Measurements from ENCODE around the gene TP53AIP1. TPM values are rescaled to one million over a fixed set of nuclear protein-coding genes. Genes with fewer than 3 reads are reported as not detected.

The TP53AIP1 gene
- total RNA-seq, 2 donors from 2014 or later = not detected

DNA sequence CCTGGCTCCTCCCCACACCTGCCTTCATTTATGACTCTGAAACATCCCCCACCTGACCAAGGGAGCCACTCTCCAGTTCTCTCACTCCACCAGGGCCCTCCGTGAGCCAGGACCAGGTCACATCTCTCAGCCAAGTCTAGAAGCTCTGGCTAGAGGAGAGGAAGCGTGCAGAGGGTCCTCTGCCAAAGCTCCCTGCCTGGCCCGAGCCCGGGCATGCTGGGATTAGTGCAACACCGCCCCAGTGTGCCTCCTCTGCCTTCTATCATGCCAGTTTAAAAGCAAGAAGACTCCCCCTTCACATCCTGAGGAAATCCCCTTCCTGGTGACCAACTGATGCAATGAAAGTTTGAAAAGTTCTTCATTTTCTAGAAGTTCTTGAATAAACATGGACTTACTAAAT lies 23.5 kb downstream of the TP53AIP1 start:
- Mint-ChIP-seq H3K27ac (no peak overlapping the region), H3K9me3 (no peaks in the 10 kb centered on the region), H3K36me3 (ENCODE audit: low read depth) (no peaks in the 10 kb centered on the region), H3K4me1 (no peaks in the 10 kb centered on the region), H3K27me3 (ENCODE audit: insufficient read depth) (peaks cover 7% of the 10 kb centered on the region), H3K4me3 (no peak overlapping the region)
- Histone ChIP-seq H3K27me3 (ENCODE audit: control insufficient read depth, insufficient read depth, low read length, poor library complexity, severe bottlenecking) (no peaks in the 10 kb centered on the region), H3K27ac (ENCODE audit: low read depth, low read length) (no peak overlapping the region), H3K9me3 (ENCODE audit: control insufficient read depth, low read length) (no peaks in the 10 kb centered on the region), H3K9ac (ENCODE audit: extremely low read depth, low read length, poor library complexity, severe bottlenecking) (no peak overlapping the region), H3K4me3 (ENCODE audit: low read length) (no peak overlapping the region), H3K36me3 (ENCODE audit: control insufficient read depth, insufficient read depth, low read length) (no peaks in the 10 kb centered on the region), H3K4me1 (ENCODE audit: control insufficient read depth, insufficient read depth, low read length) (no peaks in the 10 kb centered on the region)
- DNase-seq = no peak
- TF ChIP-seq, protein P1, sequence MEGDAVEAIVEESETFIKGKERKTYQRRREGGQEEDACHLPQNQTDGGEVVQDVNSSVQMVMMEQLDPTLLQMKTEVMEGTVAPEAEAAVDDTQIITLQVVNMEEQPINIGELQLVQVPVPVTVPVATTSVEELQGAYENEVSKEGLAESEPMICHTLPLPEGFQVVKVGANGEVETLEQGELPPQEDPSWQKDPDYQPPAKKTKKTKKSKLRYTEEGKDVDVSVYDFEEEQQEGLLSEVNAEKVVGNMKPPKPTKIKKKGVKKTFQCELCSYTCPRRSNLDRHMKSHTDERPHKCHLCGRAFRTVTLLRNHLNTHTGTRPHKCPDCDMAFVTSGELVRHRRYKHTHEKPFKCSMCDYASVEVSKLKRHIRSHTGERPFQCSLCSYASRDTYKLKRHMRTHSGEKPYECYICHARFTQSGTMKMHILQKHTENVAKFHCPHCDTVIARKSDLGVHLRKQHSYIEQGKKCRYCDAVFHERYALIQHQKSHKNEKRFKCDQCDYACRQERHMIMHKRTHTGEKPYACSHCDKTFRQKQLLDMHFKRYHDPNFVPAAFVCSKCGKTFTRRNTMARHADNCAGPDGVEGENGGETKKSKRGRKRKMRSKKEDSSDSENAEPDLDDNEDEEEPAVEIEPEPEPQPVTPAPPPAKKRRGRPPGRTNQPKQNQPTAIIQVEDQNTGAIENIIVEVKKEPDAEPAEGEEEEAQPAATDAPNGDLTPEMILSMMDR (conservative IDR thresholded peaks at IDR 0.05) = no peak
- 91% methylated on average over 5 of the region's 5 CpGs; no CpG with 5 or more reads in 1 of the 2 experiments for WGBS, 2 experiments (ENCODE audit: insufficient coverage in 1 of 2, insufficient read length in 1 of 2)

DNA sequence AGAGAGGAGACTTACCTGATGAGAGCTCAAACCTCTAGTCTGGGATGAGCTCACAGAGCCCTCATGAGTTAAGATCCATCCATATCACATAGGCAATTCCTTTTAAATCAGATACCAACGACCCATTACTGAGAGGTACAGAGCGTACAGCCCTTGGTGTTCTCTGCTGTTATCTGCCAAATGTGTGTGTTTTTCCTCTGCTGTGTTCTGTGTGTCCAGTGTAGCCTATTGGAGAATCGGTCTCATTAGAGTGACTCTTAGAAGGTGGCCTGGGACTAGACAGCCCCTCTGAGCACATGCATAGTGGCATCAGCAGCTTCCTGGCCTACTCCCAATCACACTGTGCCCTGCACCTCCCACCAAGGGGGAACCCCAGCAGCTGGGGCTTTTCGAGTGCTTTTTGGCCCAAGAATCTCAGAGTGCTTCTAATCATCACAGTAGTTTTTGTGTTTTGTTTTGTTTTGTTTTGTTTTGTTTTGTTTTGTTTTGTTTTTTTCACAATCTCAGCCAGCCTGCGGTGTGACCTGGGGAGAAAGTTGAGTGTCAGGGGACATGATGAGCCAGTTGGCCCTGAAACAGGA lies 25.4 kb downstream of the TP53AIP1 start:
- Mint-ChIP-seq H3K36me3 (ENCODE audit: low read depth) (no peaks in the 10 kb centered on the region), H3K4me1 (no peaks in the 10 kb centered on the region), H3K27ac (no peak overlapping the region), H3K9me3 (no peaks in the 10 kb centered on the region), H3K4me3 (no peak overlapping the region), H3K27me3 (ENCODE audit: insufficient read depth) (peaks cover 10% of the 10 kb centered on the region)
- TF ChIP-seq, protein P1 (conservative IDR thresholded peaks at IDR 0.05) = no peak
- no peak for DNase-seq
- H3K27ac ChIP-seq (ENCODE audit: low read depth, low read length) = no peak overlapping the region
- H3K4me1 ChIP-seq (ENCODE audit: control insufficient read depth, insufficient read depth, low read length) = no peaks in the 10 kb centered on the region
- WGBS, 2 experiments (ENCODE audit: insufficient coverage in 1 of 2, insufficient read length in 1 of 2) = 53 to 70% methylated on average over 4 to 5 of the region's 5 CpGs
- no peak overlapping the region for H3K9ac ChIP-seq (ENCODE audit: extremely low read depth, low read length, poor library complexity, severe bottlenecking)
- H3K36me3 ChIP-seq (ENCODE audit: control insufficient read depth, insufficient read depth, low read length) = no peaks in the 10 kb centered on the region
- H3K4me3 ChIP-seq (ENCODE audit: low read length) = no peak overlapping the region
- H3K27me3 ChIP-seq (ENCODE audit: control insufficient read depth, insufficient read depth, low read length, poor library complexity, severe bottlenecking) = no peaks in the 10 kb centered on the region
- H3K9me3 ChIP-seq (ENCODE audit: control insufficient read depth, low read length) = no peaks in the 10 kb centered on the region

DNA sequence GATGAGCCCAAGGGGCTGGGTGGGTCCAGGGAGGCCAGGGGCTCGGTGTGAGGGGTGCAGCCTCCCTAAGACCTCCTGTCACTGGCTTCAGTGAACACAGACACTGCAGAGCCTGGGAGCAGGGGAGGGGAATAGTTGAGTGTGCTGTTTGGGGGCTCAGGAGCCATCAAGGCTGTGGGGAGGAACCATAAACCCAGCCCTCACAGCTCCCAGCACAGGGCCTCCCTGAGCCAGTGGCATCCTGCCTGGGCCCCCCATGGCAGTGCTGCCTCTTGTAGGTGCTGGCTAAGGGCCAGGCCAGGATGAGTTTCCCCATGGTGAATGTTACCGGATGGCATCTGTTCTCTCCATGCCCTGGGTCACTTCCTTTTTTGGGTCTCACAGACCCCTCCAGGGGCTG lies 26.0 kb downstream of the TP53AIP1 start:
- H3K9me3 ChIP-seq (ENCODE audit: control insufficient read depth, low read length) = no peaks in the 10 kb centered on the region

More for the DNA sequence above, 26.0 kb downstream of the TP53AIP1 start:
- WGBS, 2 experiments (ENCODE audit: insufficient coverage in 1 of 2, insufficient read length in 1 of 2) = 90 to 100% methylated on average over 1 to 2 of the region's 2 CpGs
- Mint-ChIP-seq H3K27ac (no peak overlapping the region), H3K36me3 (ENCODE audit: low read depth) (no peaks in the 10 kb centered on the region), H3K9me3 (no peaks in the 10 kb centered on the region), H3K4me3 (no peak overlapping the region), H3K27me3 (ENCODE audit: insufficient read depth) (peaks cover 10% of the 10 kb centered on the region), H3K4me1 (no peaks in the 10 kb centered on the region)
- no peak for DNase-seq
- Histone ChIP-seq H3K4me3 (ENCODE audit: low read length) (no peak overlapping the region), H3K9ac (ENCODE audit: extremely low read depth, low read length, poor library complexity, severe bottlenecking) (no peak overlapping the region), H3K36me3 (ENCODE audit: control insufficient read depth, insufficient read depth, low read length) (no peaks in the 10 kb centered on the region), H3K27me3 (ENCODE audit: control insufficient read depth, insufficient read depth, low read length, poor library complexity, severe bottlenecking) (no peaks in the 10 kb centered on the region), H3K4me1 (ENCODE audit: control insufficient read depth, insufficient read depth, low read length) (no peaks in the 10 kb centered on the region), H3K27ac (ENCODE audit: low read depth, low read length) (no peak overlapping the region)
- TF ChIP-seq, protein P1 (conservative IDR thresholded peaks at IDR 0.05) = no peak
